AG09309 (cell line): ENCODE measurements around the gene FAM78A.
"Not testable (repeated sequence)": the region's sequence is repeated elsewhere in the genome, so short reads cannot be mapped to it uniquely, and the experiment has no call there.

Experiments
- DNase-seq: peaks from one replicate; pipeline ENCODE4 v3.0.0-alpha.2; 2010; ENCODE audit warnings: low read depth
- H3K4me3 ChIP-seq: 2 replicates; pipeline ENCODE4 v1.5.1; 2011; ENCODE audit warnings: mild to moderate bottlenecking, low read depth, low read length, moderate library complexity; ENCODE audit not compliant: control insufficient read depth
- TF ChIP-seq, protein P1 (sequence below): IDR thresholded peaks from 2 replicates; pipeline ENCODE4 v1.5.1; 2011; ENCODE audit warnings: mild to moderate bottlenecking, low read depth, low read length, inconsistent platforms; ENCODE audit not compliant: insufficient read depth, control insufficient read depth; ENCODE audit errors: missing control alignments

The FAM78A gene

DNA sequence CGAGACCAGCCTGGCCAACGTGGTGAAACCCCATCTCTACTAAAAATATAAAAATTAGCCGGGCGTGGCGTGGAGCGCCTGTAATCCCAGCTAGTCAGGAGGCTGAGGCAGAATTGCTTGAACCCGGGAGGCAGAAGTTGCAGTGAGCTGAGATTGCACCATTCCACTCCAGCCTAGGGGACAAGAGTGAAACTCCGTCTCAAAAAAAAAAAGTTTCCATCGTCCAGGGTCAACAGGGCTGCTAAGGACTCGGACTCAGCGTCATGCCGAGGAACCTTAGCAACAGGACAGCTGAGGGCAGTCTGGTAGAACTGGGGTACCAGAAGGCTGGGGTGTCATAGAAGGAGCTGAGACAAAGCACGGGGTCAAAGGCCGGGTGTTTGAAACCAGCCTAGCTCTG, 21.7 kb downstream of the FAM78A start:
- no peak overlapping the region for H3K4me3 ChIP-seq
- DNase-seq = no peak
- TF ChIP-seq, protein P1, sequence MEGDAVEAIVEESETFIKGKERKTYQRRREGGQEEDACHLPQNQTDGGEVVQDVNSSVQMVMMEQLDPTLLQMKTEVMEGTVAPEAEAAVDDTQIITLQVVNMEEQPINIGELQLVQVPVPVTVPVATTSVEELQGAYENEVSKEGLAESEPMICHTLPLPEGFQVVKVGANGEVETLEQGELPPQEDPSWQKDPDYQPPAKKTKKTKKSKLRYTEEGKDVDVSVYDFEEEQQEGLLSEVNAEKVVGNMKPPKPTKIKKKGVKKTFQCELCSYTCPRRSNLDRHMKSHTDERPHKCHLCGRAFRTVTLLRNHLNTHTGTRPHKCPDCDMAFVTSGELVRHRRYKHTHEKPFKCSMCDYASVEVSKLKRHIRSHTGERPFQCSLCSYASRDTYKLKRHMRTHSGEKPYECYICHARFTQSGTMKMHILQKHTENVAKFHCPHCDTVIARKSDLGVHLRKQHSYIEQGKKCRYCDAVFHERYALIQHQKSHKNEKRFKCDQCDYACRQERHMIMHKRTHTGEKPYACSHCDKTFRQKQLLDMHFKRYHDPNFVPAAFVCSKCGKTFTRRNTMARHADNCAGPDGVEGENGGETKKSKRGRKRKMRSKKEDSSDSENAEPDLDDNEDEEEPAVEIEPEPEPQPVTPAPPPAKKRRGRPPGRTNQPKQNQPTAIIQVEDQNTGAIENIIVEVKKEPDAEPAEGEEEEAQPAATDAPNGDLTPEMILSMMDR = no peak

GRCh38 chr9:131253891-131254491, 22.3 kb downstream of the FAM78A start:
- no peak overlapping the region for H3K4me3 ChIP-seq
- peak; percentile 16 for DNase-seq
- TF ChIP-seq, protein P1 = no peak

- TF ChIP-seq, protein P1 = no peak
- H3K4me3 ChIP-seq = no peak overlapping the region
- DNase-seq = no peak
Observed at GRCh38 chr9:131252120-131252519, 24.2 kb downstream of the FAM78A start.

- no peak overlapping the region for H3K4me3 ChIP-seq
- DNase-seq = no peak
- TF ChIP-seq, protein P1 = no peak
Observed at GRCh38 chr9:131246618-131247017, 29.7 kb downstream of the FAM78A start.

DNA sequence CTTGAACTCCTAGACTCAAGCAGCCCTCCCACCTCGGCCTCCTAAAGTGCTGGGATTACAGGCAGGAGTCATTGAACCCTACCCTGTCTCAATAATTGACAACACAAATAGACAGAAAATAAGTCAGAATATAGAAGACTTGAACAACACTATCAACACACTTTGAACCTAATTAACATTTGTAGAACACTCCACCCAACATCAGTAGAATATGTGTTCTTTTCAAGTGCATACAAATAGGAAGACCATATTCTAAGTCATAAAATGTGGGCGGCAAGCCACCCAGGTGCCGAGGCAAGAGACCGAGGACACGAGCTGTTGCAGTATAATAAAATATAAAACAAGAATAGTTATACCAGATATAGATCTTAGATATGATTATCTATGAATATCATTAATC, 32.0 kb downstream of the FAM78A start:
- DNase-seq, H3K4me3 ChIP-seq: not testable (repeated sequence)

DNA sequence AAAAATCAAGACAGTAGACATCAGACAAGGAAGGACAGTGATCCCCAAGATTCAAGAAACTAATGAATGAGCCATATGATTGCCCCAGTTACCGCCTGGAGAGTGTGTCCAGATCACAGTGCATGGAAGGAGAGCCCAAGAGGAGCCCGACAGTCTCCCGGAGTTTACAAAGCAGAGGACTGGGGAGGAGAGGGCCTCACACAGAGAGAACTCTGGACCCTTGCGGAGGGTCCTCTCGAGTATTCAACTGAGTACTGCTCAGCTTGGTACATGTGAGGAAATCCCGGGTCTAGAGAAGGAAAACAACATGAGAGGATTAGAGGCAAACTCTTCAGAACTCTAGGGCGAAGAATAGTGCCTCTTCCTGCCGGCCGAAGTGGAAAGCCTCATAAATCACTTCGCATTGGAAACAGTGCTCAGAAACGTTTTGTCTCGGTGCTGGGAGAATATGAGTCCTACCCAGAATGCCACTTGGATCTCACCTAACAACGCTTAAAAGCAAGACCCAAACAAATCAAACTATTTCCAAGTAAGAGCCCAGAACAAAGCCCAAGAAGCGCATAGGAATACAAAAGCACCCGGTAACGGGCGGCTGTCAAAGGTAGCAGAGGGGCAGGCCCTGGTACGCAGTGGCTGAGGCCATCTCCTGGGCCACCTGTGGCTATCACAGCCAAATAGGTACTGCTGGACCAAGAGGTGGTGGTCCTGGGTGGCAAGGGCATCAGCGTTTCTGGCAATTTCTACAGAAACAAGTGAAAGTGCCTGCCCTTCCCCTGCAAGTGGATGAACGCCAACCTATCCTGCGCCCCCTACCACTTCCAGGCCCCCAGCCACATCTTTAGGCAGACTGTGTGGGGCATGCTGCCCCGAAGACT, 36.0 kb downstream of the FAM78A start:
- DNase-seq = no peak
- no peak overlapping the region for H3K4me3 ChIP-seq
- TF ChIP-seq, protein P1 = no peak
